IPS-20b (cell line): Measurements from ENCODE around the gene CDNF.
"Not testable (repeated sequence)": the region's sequence is repeated elsewhere in the genome, so short reads cannot be mapped to it uniquely, and the experiment has no call there.

Experiments
- H3K27ac ChIP-seq: one replicate; pipeline ENCODE4 v1.5.1; 2013; ENCODE audit warnings: low read length
- H3K27me3 ChIP-seq: 2 replicates; pipeline ENCODE4 v1.6.1; 2013; ENCODE audit warnings: mild to moderate bottlenecking, low read length, inconsistent platforms; ENCODE audit not compliant: insufficient read depth
- H3K36me3 ChIP-seq: 2 replicates; pipeline ENCODE4 v1.6.1; 2013; ENCODE audit warnings: low read depth, mild to moderate bottlenecking, inconsistent platforms, low read length, moderate library complexity; ENCODE audit not compliant: insufficient read depth
- H3K4me1 ChIP-seq: 2 replicates; pipeline ENCODE4 v1.6.1; 2013; ENCODE audit warnings: mild to moderate bottlenecking, control low read depth, inconsistent platforms, low read length, moderate library complexity; ENCODE audit not compliant: insufficient read depth
- H3K4me3 ChIP-seq: 2 replicates; pipeline ENCODE4 v1.5.1; 2013; ENCODE audit warnings: mild to moderate bottlenecking, low read length, inconsistent platforms
- H3K9ac ChIP-seq: 2 replicates; pipeline ENCODE4 v1.6.1; 2013; ENCODE audit warnings: low read depth, mild to moderate bottlenecking, inconsistent platforms, low read length, moderate library complexity
- H3K9me3 ChIP-seq: 2 replicates; pipeline ENCODE4 v1.6.1; 2013; ENCODE audit warnings: mild to moderate bottlenecking, low read depth, low read length, inconsistent platforms; ENCODE audit not compliant: insufficient read depth

The CDNF gene

DNA sequence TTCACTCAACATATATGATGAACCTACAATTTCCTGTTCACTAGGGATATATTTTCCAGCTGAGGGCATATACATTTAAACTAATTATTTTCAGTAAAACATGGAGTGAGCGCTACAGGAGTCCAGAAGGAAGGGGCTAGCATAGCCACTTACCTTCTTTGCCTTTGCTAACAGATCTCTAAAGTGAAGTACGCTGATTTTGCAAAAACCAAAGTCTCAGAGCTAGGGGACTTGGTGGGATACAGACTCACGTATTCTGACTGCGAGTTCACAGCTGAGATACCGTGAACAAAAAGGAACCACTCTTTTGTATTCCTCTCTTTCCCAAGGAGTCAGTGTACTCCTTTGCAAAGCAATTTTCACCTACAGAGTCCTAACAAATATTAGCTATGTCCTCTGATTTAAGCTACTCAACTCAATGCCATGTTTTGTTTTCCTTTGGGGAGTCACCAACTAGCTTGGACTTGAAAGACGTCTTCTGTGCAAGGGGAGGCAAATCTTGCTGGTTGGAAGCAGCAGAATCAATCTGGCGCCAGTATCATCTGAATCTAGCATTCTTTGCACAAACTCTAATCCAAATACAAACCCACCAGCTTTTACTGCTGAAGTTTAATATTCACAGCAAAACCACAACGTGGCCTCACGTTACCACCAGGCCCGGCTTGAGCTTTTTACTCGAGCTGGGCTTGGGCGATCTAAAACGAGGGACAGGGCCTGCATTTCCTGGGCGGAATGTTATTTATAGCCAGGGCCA lies 657 bp downstream of the CDNF start:
- H3K27me3 ChIP-seq, result no peaks in the 10 kb centered on the region
- peak overlapping the region; percentile 97 for H3K4me3 ChIP-seq
- peak overlapping the region; percentile 89 for H3K9ac ChIP-seq
- H3K36me3 ChIP-seq, result peaks cover 23% of the 10 kb centered on the region
- H3K27ac ChIP-seq, result peak overlapping the region; percentile 88
- H3K4me1 ChIP-seq, result peaks cover 4% of the 10 kb centered on the region; the same call in 1 of the 2 replicates
- H3K9me3 ChIP-seq, result no peaks in the 10 kb centered on the region

DNA sequence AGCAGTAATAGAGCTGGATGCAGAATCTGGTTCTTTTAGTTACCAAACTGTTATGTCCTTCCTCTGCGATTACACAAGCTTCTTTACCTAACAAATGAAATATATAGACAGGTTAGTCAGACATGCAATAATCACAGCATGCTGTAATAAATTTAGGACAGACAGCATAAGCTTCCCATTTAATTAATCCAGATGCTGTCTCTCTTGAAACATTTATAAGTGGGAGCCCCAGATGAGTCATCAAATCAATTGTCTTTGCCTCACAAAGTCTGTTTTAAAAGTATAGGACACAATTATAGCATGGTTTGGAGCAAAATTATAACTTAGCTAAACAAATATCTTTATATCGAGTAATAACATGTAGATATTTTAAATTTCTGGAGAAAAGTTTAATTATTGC lies 1.6 kb downstream of the CDNF start:
- no peak overlapping the region for H3K27ac ChIP-seq
- no peaks in the 10 kb centered on the region for H3K27me3 ChIP-seq
- H3K4me3 ChIP-seq, result no peak overlapping the region
- H3K4me1 ChIP-seq, result peaks cover 4% of the 10 kb centered on the region; the same call in 1 of the 2 replicates
- peaks cover 13% of the 10 kb centered on the region for H3K36me3 ChIP-seq
- H3K9ac ChIP-seq, result no peak overlapping the region
- H3K9me3 ChIP-seq, result no peaks in the 10 kb centered on the region

- no peaks in the 10 kb centered on the region for H3K27me3 ChIP-seq
- no peak overlapping the region for H3K9ac ChIP-seq
- H3K27ac ChIP-seq, result no peak overlapping the region
- no peaks in the 10 kb centered on the region for H3K9me3 ChIP-seq
- peaks cover 4% of the 10 kb centered on the region; the same call in 1 of the 2 replicates for H3K4me1 ChIP-seq
- H3K4me3 ChIP-seq, result no peak overlapping the region
- H3K36me3 ChIP-seq, result no peaks in the 10 kb centered on the region
Measured at GRCh38 chr10:14833106-14833505, 4.7 kb downstream of the CDNF start.

GRCh38 chr10:14826076-14826829 lies 11.6 kb downstream of the CDNF start:
- Histone ChIP-seq H3K4me3 (no peak overlapping the region), H3K27ac (no peak overlapping the region), H3K27me3 (no peaks in the 10 kb centered on the region; the same call in 1 of the 2 replicates)

DNA sequence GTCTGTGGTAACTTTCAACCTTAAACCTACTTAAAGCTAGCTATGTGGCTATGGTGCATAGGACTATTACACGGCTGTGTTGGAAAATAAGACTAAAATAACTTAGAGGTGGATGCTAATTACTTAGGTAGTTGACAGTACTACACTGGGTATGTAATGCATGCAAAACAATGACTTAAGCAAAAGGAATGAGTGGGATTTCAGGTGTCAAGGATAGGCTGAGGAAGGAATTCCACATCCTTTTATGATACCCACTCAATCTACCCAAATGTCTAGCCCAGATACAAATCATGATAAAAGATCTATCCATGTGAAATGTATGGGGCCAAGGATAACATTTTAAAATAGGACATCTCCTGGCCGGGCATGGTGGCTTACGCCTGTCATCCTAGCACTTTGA lies 13.9 kb downstream of the CDNF start:
- Histone ChIP-seq H3K9me3 (no peaks in the 10 kb centered on the region), H3K27ac (no peak overlapping the region), H3K4me3 (no peak overlapping the region), H3K27me3 (no peaks in the 10 kb centered on the region; the same call in 1 of the 2 replicates), H3K9ac (no peak overlapping the region), H3K4me1 (0 out of 2 replicates have a peak, but pooled peaks cover 3% of the 10 kb centered on the region), H3K36me3 (no peaks in the 10 kb centered on the region)

More at GRCh38 chr10:14826076-14826829, 11.6 kb downstream of the CDNF start:
- Histone ChIP-seq H3K9me3 (no peaks in the 10 kb centered on the region), H3K9ac (no peak overlapping the region), H3K4me1 (0 out of 2 replicates have a peak, but pooled peaks cover 3% of the 10 kb centered on the region), H3K36me3 (no peaks in the 10 kb centered on the region)

GRCh38 chr10:14822879-14823755 lies 14.7 kb downstream of the CDNF start:
- H3K27me3 ChIP-seq, result no peaks in the 10 kb centered on the region; the same call in 1 of the 2 replicates
- H3K9ac ChIP-seq, result no peak overlapping the region
- no peaks in the 10 kb centered on the region for H3K9me3 ChIP-seq
- no peak overlapping the region for H3K27ac ChIP-seq
- H3K4me1 ChIP-seq, result 0 out of 2 replicates have a peak, but pooled peaks cover 3% of the 10 kb centered on the region
- no peak overlapping the region for H3K4me3 ChIP-seq
- H3K36me3 ChIP-seq, result no peaks in the 10 kb centered on the region

GRCh38 chr10:14821635-14822375 lies 16.0 kb downstream of the CDNF start:
- no peak overlapping the region for H3K27ac ChIP-seq
- no peaks in the 10 kb centered on the region for H3K36me3 ChIP-seq
- no peak overlapping the region for H3K9ac ChIP-seq
- H3K4me1 ChIP-seq, result 0 out of 2 replicates have a peak, but pooled peaks cover 3% of the 10 kb centered on the region
- H3K9me3 ChIP-seq, result no peaks in the 10 kb centered on the region
- H3K4me3 ChIP-seq, result no peak overlapping the region
- no peaks in the 10 kb centered on the region; the same call in 1 of the 2 replicates for H3K27me3 ChIP-seq

DNA sequence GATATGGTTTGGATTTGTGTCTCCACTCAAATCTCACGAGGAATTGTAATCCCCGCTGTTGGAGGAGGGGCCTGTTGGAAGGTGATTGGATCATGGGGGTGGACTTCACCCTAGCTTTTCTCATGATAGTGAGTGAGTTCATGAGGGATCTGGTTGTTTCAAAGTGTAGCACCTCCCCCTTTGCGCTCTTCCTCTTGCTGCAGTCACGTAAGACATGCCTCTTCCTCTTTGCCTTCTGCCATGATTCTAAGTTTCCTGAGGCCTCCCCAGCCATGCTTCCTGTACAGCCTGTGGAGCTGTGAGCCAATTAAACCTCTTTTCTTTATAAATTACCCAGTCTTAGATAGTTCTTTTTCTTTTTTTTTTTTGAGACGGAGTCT lies 17.1 kb downstream of the CDNF start:
- no peak overlapping the region for H3K27ac ChIP-seq

GRCh38 chr10:14820010-14820774 lies 17.6 kb downstream of the CDNF start:
- Histone ChIP-seq H3K9me3 (no peaks in the 10 kb centered on the region), H3K9ac (no peak overlapping the region), H3K36me3 (no peaks in the 10 kb centered on the region), H3K4me1 (0 out of 2 replicates have a peak, but pooled peaks cover 3% of the 10 kb centered on the region), H3K4me3 (no peak overlapping the region), H3K27ac (no peak overlapping the region), H3K27me3 (no peaks in the 10 kb centered on the region)

More for the DNA sequence above, 17.1 kb downstream of the CDNF start:
- Histone ChIP-seq H3K27me3 (no peaks in the 10 kb centered on the region; the same call in 1 of the 2 replicates), H3K9ac (no peak overlapping the region), H3K4me1 (0 out of 2 replicates have a peak, but pooled peaks cover 3% of the 10 kb centered on the region), H3K36me3 (no peaks in the 10 kb centered on the region), H3K9me3 (no peaks in the 10 kb centered on the region), H3K4me3 (no peak overlapping the region)

- H3K27me3 ChIP-seq, H3K27ac ChIP-seq, H3K9me3 ChIP-seq, H3K9ac ChIP-seq, H3K4me3 ChIP-seq, H3K36me3 ChIP-seq, H3K4me1 ChIP-seq: not testable (repeated sequence)
Measured at GRCh38 chr10:14816717-14817116, 21.1 kb downstream of the CDNF start.
